HG02840 (cell line): ENCODE data around the gene ATXN7L3.
A peak's percentile ranks its signal among the peaks of the same experiment; 100 is the strongest.

Experiments used
- ATAC-seq: cut with Tn5 transposase; IDR thresholded peaks from one replicate; pipeline ENCODE4 v1.9.1; 2021; ENCODE audit warnings: mild to moderate bottlenecking, moderate library complexity, moderate number of reproducible peaks; ENCODE audit not compliant: unreplicated experiment, low FRiP score

Gene ATXN7L3

GRCh38 chr17:44218344-44219107 is 18.8 kb upstream of the ATXN7L3 start:
- ATAC-seq = peak; percentile 33

GRCh38 chr17:44217738-44218343 is 18.2 kb upstream of the ATXN7L3 start:
- ATAC-seq = no peak

- ATAC-seq = no peak
Observed at GRCh38 chr17:44216694-44217093, 17.0 kb upstream of the ATXN7L3 start.

- no peak for ATAC-seq
Observed at GRCh38 chr17:44216173-44216572, 16.5 kb upstream of the ATXN7L3 start.

- ATAC-seq = no peak
Observed at GRCh38 chr17:44214896-44215295, 15.2 kb upstream of the ATXN7L3 start.

GRCh38 chr17:44214230-44214494 is 14.5 kb upstream of the ATXN7L3 start:
- no peak for ATAC-seq

- no peak for ATAC-seq
Observed at GRCh38 chr17:44213403-44214229, 13.9 kb upstream of the ATXN7L3 start.

- ATAC-seq = no peak
Observed at GRCh38 chr17:44212507-44213402, 13.1 kb upstream of the ATXN7L3 start.

GRCh38 chr17:44211281-44212265 is 11.9 kb upstream of the ATXN7L3 start:
- ATAC-seq = no peak

- no peak for ATAC-seq
Observed at GRCh38 chr17:44210342-44211192, 10.9 kb upstream of the ATXN7L3 start.

GRCh38 chr17:44209786-44210341 is 10.2 kb upstream of the ATXN7L3 start:
- ATAC-seq = no peak

GRCh38 chr17:44207743-44208142 is 8.1 kb upstream of the ATXN7L3 start:
- no peak for ATAC-seq

- ATAC-seq = no peak
Observed at GRCh38 chr17:44207319-44207718, 7.6 kb upstream of the ATXN7L3 start.

- ATAC-seq = no peak
Observed at GRCh38 chr17:44206825-44207155, 7.1 kb upstream of the ATXN7L3 start.

- ATAC-seq = no peak
Observed at GRCh38 chr17:44205962-44206824, 6.5 kb upstream of the ATXN7L3 start.

GRCh38 chr17:44204441-44204882 is 4.8 kb upstream of the ATXN7L3 start:
- no peak for ATAC-seq

- no peak for ATAC-seq
Observed at GRCh38 chr17:44203731-44204440, 4.2 kb upstream of the ATXN7L3 start.
